A673 (cell line): ENCODE measurements around the gene SUPT4H1. TPM values are rescaled to one million over a fixed set of nuclear protein-coding genes. Genes with fewer than 3 reads are reported as not detected.

ENCODE experiments used
- BruUV-seq: library from RNA; stranded (reverse); fragments of 400-500 nt; replicated peaks from 2 replicates; lab custom pipeline; 2021; lab: Mats Ljungman, UMichigan
- CTCF ChIA-PET: fragments of 300-600 bp; sonication (Branson Sonifier 250); formaldehyde crosslinking; loops from one replicate; lab custom pipeline; 2022; ENCODE audit warnings: antibody characterized with exemption; lab: Charles Lee
- POLR2A ChIA-PET: fragments of 300-600 bp; sonication (Branson Sonifier 250); formaldehyde crosslinking; loops from one replicate; lab custom pipeline; 2022; ENCODE audit warnings: antibody characterized with exemption; ENCODE audit not compliant: low non-redundant PET; lab: Charles Lee
- DNase-seq: peaks from one replicate; pipeline ENCODE4 v3.0.0-alpha.2; 2015; ENCODE audit warnings: low spot score
- H3K27ac ChIP-seq: fragments of 200-600 bp; sonication (generic); 2 replicates; pipeline ENCODE4 v1.5.1; 2016; ENCODE audit warnings: mixed run types, low read depth, mild to moderate bottlenecking, mixed read lengths, antibody characterized with exemption, low read length; ENCODE audit not compliant: poor library complexity, severe bottlenecking
- H3K27me3 ChIP-seq: fragments of 200-600 bp; sonication (generic); replicated peaks from 2 replicates; pipeline ENCODE4 v1.6.1; 2017; ENCODE audit warnings: mixed run types, low read depth, mild to moderate bottlenecking, mixed read lengths, antibody characterized with exemption, low read length; ENCODE audit not compliant: insufficient read depth, poor library complexity
- H3K36me3 ChIP-seq: fragments of 200-600 bp; sonication (generic); 2 replicates; pipeline ENCODE4 v1.6.1; 2016; ENCODE audit warnings: mixed run types, mild to moderate bottlenecking, mixed read lengths, antibody characterized with exemption, low read length; ENCODE audit not compliant: insufficient read depth, poor library complexity, severe bottlenecking
- H3K4me1 ChIP-seq: fragments of 200-600 bp; sonication (generic); 2 replicates; pipeline ENCODE4 v1.6.1; 2017; ENCODE audit warnings: mixed run types, mild to moderate bottlenecking, mixed read lengths, antibody characterized with exemption, low read length; ENCODE audit not compliant: insufficient read depth, poor library complexity, severe bottlenecking
- H3K4me3 ChIP-seq: fragments of 200-600 bp; sonication (generic); 2 replicates; pipeline ENCODE4 v1.5.1; 2016; ENCODE audit warnings: low read depth, mixed run types, mild to moderate bottlenecking, mixed read lengths, low read length; ENCODE audit not compliant: poor library complexity, severe bottlenecking
- H3K9me3 ChIP-seq: fragments of 200-600 bp; sonication (generic); 2 replicates; pipeline ENCODE4 v1.6.1; 2016; ENCODE audit warnings: mixed run types, low read depth, mild to moderate bottlenecking, mixed read lengths, antibody characterized with exemption, low read length; ENCODE audit not compliant: poor library complexity, severe bottlenecking
- EZH2 ChIP-seq: fragments of 200-600 bp; sonication (generic); IDR thresholded peaks from 2 replicates; pipeline ENCODE4 v1.6.1; 2017; ENCODE audit warnings: borderline replicate concordance, low read depth, mild to moderate bottlenecking, mixed read lengths, antibody characterized with exemption, low read length; ENCODE audit not compliant: poor library complexity, severe bottlenecking
- intact Hi-C: fragments of 100-400 bp; cut with micrococcal nuclease; formaldehyde crosslinking; loops from one replicate; pipeline ENCODE4 v1.10.0; 2022; ENCODE audit not compliant: unreplicated experiment
- total RNA-seq: library from RNA; stranded (reverse); gene quantifications from 2 replicates; pipeline ENCODE4 v1.2.3, GENCODE V29; 2021
- TF ChIP-seq, protein P1 (sequence below): fragments of 300-800, 200-600 bp; sonication (generic); conservative IDR thresholded peaks from 2 replicates; pipeline ENCODE4 v1.5.1; 2017; ENCODE audit warnings: low read depth, mild to moderate bottlenecking, antibody characterized with exemption, low read length, moderate library complexity, mixed read lengths

Gene SUPT4H1
- total RNA-seq, 1 experiment from 2014 or later: 106 TPM

GRCh38 chr17:58307468-58308172 is 44.4 kb downstream of the SUPT4H1 start:
- H3K9me3 ChIP-seq: no peaks in the 10 kb centered on the region
- CTCF ChIA-PET: interaction anchor here (1.2 kb wide), 1 partner anchor 110 kb away, joined by 3 read pairs; the partner anchor contains the start of gene RNF43
- no peaks in the 10 kb centered on the region for H3K36me3 ChIP-seq
- H3K4me3 ChIP-seq: no peak overlapping the region
- no peak for DNase-seq
- TF ChIP-seq EZH2: no peak
- TF ChIP-seq, protein P1, sequence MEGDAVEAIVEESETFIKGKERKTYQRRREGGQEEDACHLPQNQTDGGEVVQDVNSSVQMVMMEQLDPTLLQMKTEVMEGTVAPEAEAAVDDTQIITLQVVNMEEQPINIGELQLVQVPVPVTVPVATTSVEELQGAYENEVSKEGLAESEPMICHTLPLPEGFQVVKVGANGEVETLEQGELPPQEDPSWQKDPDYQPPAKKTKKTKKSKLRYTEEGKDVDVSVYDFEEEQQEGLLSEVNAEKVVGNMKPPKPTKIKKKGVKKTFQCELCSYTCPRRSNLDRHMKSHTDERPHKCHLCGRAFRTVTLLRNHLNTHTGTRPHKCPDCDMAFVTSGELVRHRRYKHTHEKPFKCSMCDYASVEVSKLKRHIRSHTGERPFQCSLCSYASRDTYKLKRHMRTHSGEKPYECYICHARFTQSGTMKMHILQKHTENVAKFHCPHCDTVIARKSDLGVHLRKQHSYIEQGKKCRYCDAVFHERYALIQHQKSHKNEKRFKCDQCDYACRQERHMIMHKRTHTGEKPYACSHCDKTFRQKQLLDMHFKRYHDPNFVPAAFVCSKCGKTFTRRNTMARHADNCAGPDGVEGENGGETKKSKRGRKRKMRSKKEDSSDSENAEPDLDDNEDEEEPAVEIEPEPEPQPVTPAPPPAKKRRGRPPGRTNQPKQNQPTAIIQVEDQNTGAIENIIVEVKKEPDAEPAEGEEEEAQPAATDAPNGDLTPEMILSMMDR: no peak
- no TSS peak for BruUV-seq
- no peaks in the 10 kb centered on the region for H3K27me3 ChIP-seq
- intact Hi-C loops: no loop called here
- POLR2A ChIA-PET: no interaction called here
- H3K27ac ChIP-seq: no peak overlapping the region
- no peaks in the 10 kb centered on the region for H3K4me1 ChIP-seq

GRCh38 chr17:58306131-58306951 is 45.7 kb downstream of the SUPT4H1 start:
- CTCF ChIA-PET: interaction anchor here (0.6 kb wide), 1 partner anchor 1410 kb away, joined by 3 read pairs; no protein-coding TSS in a partner anchor
- DNase-seq: no peak
- H3K4me1 ChIP-seq: no peaks in the 10 kb centered on the region
- no peak overlapping the region for H3K27ac ChIP-seq
- POLR2A ChIA-PET: interaction anchor here (0.5 kb wide), 1 partner anchor 357 kb away, joined by 13 read pairs; no protein-coding TSS in a partner anchor
- BruUV-seq: no TSS peak
- no peaks in the 10 kb centered on the region for H3K9me3 ChIP-seq
- H3K36me3 ChIP-seq: no peaks in the 10 kb centered on the region
- H3K27me3 ChIP-seq: no peaks in the 10 kb centered on the region
- no peak overlapping the region for H3K4me3 ChIP-seq
- intact Hi-C loops: no loop called here
- TF ChIP-seq, protein P1: no peak
- TF ChIP-seq EZH2: no peak

- TF ChIP-seq, protein P1: no peak
- no peak for TF ChIP-seq EZH2
- H3K27ac ChIP-seq: no peak overlapping the region
- POLR2A ChIA-PET: no interaction called here
- DNase-seq: no peak
- no peaks in the 10 kb centered on the region for H3K9me3 ChIP-seq
- intact Hi-C loops: no loop called here
- CTCF ChIA-PET: no interaction called here
- H3K4me3 ChIP-seq: no peak overlapping the region
- BruUV-seq: no TSS peak
- H3K27me3 ChIP-seq: no peaks in the 10 kb centered on the region
- no peaks in the 10 kb centered on the region for H3K4me1 ChIP-seq
- no peaks in the 10 kb centered on the region for H3K36me3 ChIP-seq
Measured at GRCh38 chr17:58305626-58306025, 46.4 kb downstream of the SUPT4H1 start.
